Measurements from ENCODE around the gene SYNE3.

Gene SYNE3

DNA sequence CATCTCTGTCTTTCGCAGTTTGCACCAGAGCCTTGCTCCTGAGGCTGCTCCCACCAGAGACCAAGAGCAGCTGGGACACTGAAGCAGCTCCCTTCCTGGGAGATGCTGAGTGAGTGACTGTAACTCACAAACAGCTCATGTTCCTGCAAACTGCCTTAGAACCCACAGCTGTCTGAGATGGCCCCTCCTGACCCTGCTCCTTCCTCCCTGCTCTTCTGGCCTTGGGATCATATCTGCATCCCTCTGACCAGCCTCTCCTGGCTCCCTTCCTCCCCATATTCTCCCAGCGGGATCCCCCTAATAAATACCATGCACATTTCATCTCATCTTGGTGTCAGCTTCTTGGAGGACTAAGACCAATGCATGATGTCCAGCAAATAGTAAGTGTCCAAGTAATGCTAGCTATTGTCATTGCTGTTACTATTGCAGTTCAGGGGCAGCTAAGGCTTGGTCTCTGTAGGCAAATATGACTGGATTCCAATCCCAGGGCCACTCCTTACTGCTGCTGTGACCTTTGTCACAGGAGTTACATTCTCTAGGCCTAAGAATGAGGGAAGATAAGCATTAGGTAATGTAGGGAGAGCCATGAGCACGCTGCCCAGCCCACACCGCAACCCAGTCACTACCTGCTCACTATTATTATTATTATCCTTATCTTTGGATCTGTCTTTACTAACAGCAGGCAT is 47.9 kb downstream of the SYNE3 start:
- DNase-seq: no peak

DNA sequence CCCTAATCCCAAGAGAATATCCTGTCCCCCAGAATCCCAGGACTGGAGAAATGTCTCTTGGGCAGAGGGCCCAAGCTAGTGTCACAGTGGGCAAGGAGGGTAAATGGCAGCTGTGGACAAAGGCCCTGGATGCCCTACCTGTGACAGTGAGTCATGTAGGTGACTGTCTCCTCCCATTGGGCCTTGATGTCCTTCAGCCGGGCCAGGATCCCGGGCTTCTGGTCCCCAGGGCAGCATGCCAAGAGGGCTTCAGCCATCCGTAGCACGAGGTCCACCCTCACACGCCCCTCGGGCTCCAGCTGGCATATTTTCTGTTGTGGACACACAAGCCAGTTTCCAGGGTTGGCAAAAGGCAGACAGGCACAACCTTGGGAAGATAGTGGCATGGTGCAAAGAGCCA is 48.8 kb downstream of the SYNE3 start:
- peak; percentile 17 for DNase-seq

DNA sequence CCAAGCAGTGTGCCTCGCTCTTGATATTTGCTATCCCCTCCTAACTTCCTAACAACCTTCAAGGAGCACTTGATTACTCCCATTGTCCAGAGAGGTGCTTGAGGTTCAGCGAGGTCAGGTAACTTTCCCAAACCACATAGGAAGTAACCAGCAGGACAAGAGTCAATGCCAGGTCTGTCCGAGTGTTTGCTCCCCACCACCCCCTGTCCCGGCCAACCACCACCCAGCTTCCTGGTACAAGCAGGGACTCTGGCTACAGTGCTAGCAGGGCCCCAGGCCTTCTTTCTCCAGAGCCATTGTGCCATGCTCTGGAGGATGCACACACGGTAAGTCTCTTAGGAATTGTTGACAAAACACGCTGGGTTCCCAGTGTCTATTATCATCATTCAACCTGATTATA is 49.2 kb downstream of the SYNE3 start:
- no peak for DNase-seq
